Gastroesophageal sphincter (tissue), 3 donors: ENCODE data around the gene STON2.

Experiments
- CTCF ChIP-seq, 4 experiments: fragments of 200-600 bp in 2 of 4; fragments of 450-650 bp in 2 of 4; sonication (generic) in 1 of 4; IDR thresholded peaks; one replicate each; pipeline ENCODE4 v1.5.1; 2017 to 2019; ENCODE audit warnings: antibody characterized with exemption in 4 of 4, mild to moderate bottlenecking in 2 of 4, moderate library complexity in 2 of 4
- POLR2AphosphoS5 ChIP-seq: sonication (generic); formaldehyde crosslinking; IDR thresholded peaks from one replicate; pipeline ENCODE4 v1.6.1; 2017; ENCODE audit warnings: antibody characterized with exemption

DNA sequence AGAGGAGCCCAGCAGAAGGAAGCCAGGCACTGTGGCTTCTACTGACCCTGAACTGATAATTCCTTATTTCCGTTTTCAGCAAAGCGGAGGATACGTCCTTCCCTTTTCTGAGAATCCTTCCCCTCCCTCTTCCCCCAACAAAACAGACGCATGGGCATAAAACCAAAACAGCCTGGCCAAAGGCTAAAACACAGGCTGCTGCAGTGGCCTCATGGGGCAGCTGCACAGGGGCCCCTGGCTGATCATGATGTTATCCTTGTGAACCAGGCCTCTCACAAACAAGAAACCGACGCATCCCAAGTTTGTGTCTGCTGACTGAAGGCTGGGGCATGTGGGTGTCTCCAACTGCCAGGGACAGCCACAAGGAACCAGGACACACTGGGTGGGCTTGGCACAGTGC is 23.4 kb upstream of the STON2 start:
- TF ChIP-seq CTCF (IDR thresholded peaks at IDR 0.05) (no peak), POLR2AphosphoS5 (no peak)
